HFFc6 (cell line): ENCODE data around the gene ORAI1. TPM values are rescaled to one million over a fixed set of nuclear protein-coding genes. Genes with fewer than 3 reads are reported as not detected.

Experiments
- DNase-seq: peaks from one replicate; pipeline ENCODE4 v3.0.0-alpha.2; 2018
- H3K27ac Mint-ChIP-seq: 2 replicates; pipeline ENCODE4 v1.8.0; 2020; ENCODE audit warnings: mild to moderate bottlenecking, mixed read lengths
- H3K27me3 Mint-ChIP-seq: 2 replicates; pipeline ENCODE4 v1.8.0; 2021; ENCODE audit warnings: mild to moderate bottlenecking, moderate library complexity, mixed read lengths; ENCODE audit not compliant: insufficient read depth
- H3K36me3 Mint-ChIP-seq: 2 replicates; pipeline ENCODE4 v1.8.0; 2021; ENCODE audit warnings: low read depth, mixed read lengths
- H3K4me1 Mint-ChIP-seq: 2 replicates; pipeline ENCODE4 v1.8.0; 2020; ENCODE audit warnings: low read depth, mixed read lengths
- H3K4me3 Mint-ChIP-seq: 2 replicates; pipeline ENCODE4 v1.8.0; 2020; ENCODE audit warnings: mild to moderate bottlenecking, moderate library complexity, mixed read lengths
- H3K9me3 Mint-ChIP-seq: 2 replicates; pipeline ENCODE4 v1.8.0; 2020; ENCODE audit warnings: mild to moderate bottlenecking, mixed read lengths
- CTCF ChIP-seq: fragments of 200-600 bp; sonication (generic); IDR thresholded peaks from 2 replicates; pipeline ENCODE4 v1.5.0; 2021; ENCODE audit warnings: antibody characterized with exemption, mild to moderate bottlenecking
- total RNA-seq, 6 experiments: library from RNA; stranded (reverse); fragmentation: NEBNext Ultra II Directional; extraction: Animal tissue kit (Norgen Biotek cat#: 25700); gene quantifications; 2 replicates in 1 of 6; 3 replicates in 5 of 6; pipeline ENCODE4 v1.2.3, GENCODE V29; 2021

Gene ORAI1
- total RNA-seq, 6 experiments from 2014 or later: 18.5 to 25.7 (median 22.0) TPM

DNA sequence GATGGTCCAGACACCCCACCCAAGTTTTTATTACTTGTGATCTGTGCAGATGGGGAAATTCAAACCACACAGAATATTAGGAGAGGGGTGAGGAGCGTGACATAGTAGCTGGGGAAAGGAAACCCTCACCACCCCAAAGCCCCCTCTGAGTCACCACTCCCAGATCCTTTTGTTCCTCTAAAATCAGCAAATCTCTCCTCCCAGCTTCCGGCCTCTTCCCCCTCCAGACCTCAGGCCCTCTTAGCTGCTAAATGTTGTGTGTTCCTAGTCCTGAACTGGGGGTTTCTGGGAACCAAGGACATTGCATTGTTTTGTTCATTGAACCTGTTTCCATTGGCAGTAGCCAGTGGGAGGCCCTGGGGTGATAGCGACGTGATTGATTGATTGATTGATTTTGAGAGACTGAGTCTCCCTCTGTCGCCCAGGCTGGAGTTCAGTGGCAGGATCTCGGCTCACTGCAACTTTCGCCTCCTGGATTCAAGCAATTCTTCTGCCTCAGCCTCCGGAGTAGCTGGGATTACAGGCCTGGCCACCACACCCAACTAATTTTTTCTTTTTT, 5.9 kb upstream of the ORAI1 start:
- H3K9me3 Mint-ChIP-seq: no peaks in the 10 kb centered on the region
- H3K4me1 Mint-ChIP-seq: peaks cover 16% of the 10 kb centered on the region
- no peak for DNase-seq
- peaks cover 3% of the 10 kb centered on the region; the same call in 1 of the 2 replicates for H3K27me3 Mint-ChIP-seq
- H3K4me3 Mint-ChIP-seq: no peak overlapping the region
- H3K27ac Mint-ChIP-seq: no peak overlapping the region
- H3K36me3 Mint-ChIP-seq: no peaks in the 10 kb centered on the region
- TF ChIP-seq CTCF: no peak

DNA sequence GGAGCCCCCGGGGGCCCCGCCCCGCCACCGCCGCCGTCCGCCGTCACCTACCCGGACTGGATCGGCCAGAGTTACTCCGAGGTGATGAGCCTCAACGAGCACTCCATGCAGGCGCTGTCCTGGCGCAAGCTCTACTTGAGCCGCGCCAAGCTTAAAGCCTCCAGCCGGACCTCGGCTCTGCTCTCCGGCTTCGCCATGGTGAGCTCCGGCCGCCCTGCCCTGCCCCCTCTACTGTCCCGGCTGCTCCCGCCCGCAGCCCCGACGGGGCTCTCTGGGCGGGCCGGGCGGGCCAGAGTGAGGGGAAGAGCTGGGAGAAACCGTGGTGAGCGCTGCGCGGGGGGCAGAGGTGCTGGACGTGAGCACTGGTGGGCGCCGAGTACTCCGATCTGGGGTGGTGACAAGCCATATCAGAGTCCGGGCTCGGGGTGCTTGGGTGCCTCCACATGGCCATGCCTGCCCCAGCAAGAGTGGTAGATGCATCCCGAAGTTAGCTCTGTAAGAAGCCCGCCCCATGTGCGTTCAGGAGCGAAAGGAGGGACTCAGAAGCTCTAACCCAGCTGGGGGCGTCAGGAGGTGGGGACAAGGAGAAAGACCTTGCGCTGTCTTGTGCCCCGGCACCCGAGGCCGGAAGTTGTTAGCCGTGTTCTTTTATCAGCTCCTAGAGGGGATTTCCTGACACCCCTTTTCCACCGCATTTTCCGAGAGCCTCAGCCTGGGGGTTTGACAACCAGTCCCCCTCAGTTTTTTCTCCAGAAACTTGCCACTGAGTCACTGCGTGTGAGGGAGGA, 717 bp downstream of the ORAI1 start:
- peaks cover 3% of the 10 kb centered on the region; the same call in 1 of the 2 replicates for H3K27me3 Mint-ChIP-seq
- peak overlapping the region; percentile 93 for H3K4me3 Mint-ChIP-seq
- peak overlapping the region; percentile 89 for H3K27ac Mint-ChIP-seq
- DNase-seq: peak; percentile 62
- H3K4me1 Mint-ChIP-seq: peaks cover 42% of the 10 kb centered on the region
- no peaks in the 10 kb centered on the region for H3K9me3 Mint-ChIP-seq
- peaks cover 10% of the 10 kb centered on the region; the same call in 1 of the 2 replicates for H3K36me3 Mint-ChIP-seq
- TF ChIP-seq CTCF: no peak

GRCh38 chr12:121628037-121628436, 1.7 kb downstream of the ORAI1 start:
- Mint-ChIP-seq H3K4me1 (peaks cover 51% of the 10 kb centered on the region), H3K27ac (peak overlapping the region; percentile 89), H3K36me3 (peaks cover 10% of the 10 kb centered on the region; the same call in 1 of the 2 replicates), H3K27me3 (peaks cover 3% of the 10 kb centered on the region; the same call in 1 of the 2 replicates), H3K4me3 (peak overlapping the region; percentile 93), H3K9me3 (no peaks in the 10 kb centered on the region)
- no peak for TF ChIP-seq CTCF
- no peak for DNase-seq

- Mint-ChIP-seq H3K9me3 (no peaks in the 10 kb centered on the region), H3K4me1 (peaks cover 51% of the 10 kb centered on the region), H3K4me3 (peak overlapping the region; percentile 93), H3K27me3 (peaks cover under 1% of the 10 kb centered on the region; the same call in 1 of the 2 replicates), H3K36me3 (peaks cover 10% of the 10 kb centered on the region; the same call in 1 of the 2 replicates), H3K27ac (peak overlapping the region; percentile 89)
- TF ChIP-seq CTCF: no peak
- DNase-seq: no peak
Measured at GRCh38 chr12:121628536-121628935, 2.2 kb downstream of the ORAI1 start.

DNA sequence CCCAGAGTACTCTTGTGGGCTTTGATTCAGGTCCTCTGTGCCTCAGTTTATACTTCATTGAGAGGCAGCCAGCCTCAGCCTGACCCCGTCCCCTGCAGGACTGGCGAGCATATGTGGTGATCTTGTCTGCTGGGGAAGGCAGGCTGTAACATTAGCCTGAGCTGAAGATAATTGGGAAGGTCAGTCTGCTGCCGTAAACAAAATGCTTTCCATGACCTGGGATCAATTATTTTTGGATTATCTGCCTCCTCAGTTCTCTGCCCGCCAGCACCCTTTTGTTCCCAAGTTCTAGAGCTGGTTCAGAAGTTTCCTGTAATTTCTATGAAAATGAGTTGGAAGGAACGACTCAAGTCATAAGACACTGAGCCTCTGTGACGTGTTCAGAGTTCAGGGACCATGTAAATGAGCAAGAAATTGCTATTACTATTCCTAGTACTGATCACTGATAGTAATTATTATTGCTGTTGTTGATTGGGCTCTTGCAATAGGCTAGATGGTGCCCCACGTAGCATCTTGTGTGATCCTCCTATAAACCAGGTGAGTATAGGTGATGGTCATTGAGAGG, 4.5 kb downstream of the ORAI1 start:
- peak overlapping the region; percentile 24 for H3K27ac Mint-ChIP-seq
- no peaks in the 10 kb centered on the region for H3K27me3 Mint-ChIP-seq
- no peak for DNase-seq
- peaks cover 10% of the 10 kb centered on the region; the same call in 1 of the 2 replicates for H3K36me3 Mint-ChIP-seq
- H3K4me3 Mint-ChIP-seq: no peak overlapping the region
- H3K4me1 Mint-ChIP-seq: peaks cover 46% of the 10 kb centered on the region
- TF ChIP-seq CTCF: no peak
- no peaks in the 10 kb centered on the region for H3K9me3 Mint-ChIP-seq
